ENCODE data around the gene MAGT1. TPM values are rescaled to one million over a fixed set of nuclear protein-coding genes. Genes with fewer than 3 reads are reported as not detected.
A peak's percentile ranks its signal among the peaks of the same experiment; 100 is the strongest.

Gene MAGT1
- total and polyA plus RNA-seq, 4 donors = 29.0 to 121 (median 58.0) TPM

DNA sequence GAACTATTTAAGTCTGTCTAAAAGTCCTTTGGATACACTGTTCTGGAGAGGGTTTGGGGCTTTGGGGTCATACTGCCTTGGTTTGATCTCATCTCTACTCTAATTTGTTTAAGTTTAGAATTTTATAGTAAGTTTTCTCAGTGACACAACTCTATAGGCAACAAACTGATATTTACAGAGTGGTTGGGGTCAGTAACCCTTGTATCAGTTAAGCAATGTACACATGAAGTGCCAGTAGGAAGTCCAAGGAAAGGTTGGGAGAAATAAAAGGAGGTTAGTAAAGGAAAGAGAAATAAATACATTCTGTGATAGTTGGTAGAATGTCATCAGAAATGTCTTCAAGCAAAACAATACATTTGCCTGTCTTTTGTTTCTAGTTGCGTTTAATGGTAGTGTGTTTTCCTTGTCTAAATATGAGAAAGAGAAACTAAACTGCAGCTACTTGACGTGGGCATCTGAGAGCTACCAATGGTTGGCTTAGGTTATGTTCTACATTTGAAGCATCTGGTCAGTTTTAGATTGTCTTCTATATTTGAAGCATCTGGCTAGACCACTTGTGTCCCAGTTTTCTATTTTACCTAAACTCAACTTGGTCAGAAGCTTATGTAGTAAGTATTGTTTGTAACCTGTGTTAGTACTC, 22.2 kb upstream of the MAGT1 start:
- Histone ChIP-seq H3K4me1 (ENCODE audit: control insufficient read depth in 4 of 4, insufficient read depth in 4 of 4, low read length in 3 of 4) (no peaks in the 10 kb centered on the region), H3K27ac (ENCODE audit: low read depth in 1 of 2, low read length in 2 of 2) (no peak overlapping the region), H3K9me3 (ENCODE audit: control insufficient read depth in 4 of 4, low read length in 3 of 4) (no peaks in the 10 kb centered on the region), H3K4me3 (ENCODE audit: low read depth in 1 of 3, low read length in 3 of 3) (no peak overlapping the region), H3K9ac (ENCODE audit: low read depth in 1 of 2, low read length in 2 of 2) (no peak overlapping the region), H3K27me3 (ENCODE audit: control insufficient read depth in 4 of 4, insufficient read depth in 4 of 4, low read length in 3 of 4) (no peaks in the 10 kb centered on the region), H3K36me3 (ENCODE audit: control insufficient read depth in 4 of 4, insufficient read depth in 3 of 4, low read depth in 1 of 4, low read length in 3 of 4) (no peaks in the 10 kb centered on the region)
- TF ChIP-seq RXRA (IDR thresholded peaks at IDR 0.05) = peak; percentile 10 to 34
- no peak for TF ChIP-seq HNF4G (IDR thresholded peaks at IDR 0.05)
- no peak for DNase-seq (ENCODE audit: low spot score)
- 21% methylated on average over 2 of the region's 2 CpGs for WGBS

DNA sequence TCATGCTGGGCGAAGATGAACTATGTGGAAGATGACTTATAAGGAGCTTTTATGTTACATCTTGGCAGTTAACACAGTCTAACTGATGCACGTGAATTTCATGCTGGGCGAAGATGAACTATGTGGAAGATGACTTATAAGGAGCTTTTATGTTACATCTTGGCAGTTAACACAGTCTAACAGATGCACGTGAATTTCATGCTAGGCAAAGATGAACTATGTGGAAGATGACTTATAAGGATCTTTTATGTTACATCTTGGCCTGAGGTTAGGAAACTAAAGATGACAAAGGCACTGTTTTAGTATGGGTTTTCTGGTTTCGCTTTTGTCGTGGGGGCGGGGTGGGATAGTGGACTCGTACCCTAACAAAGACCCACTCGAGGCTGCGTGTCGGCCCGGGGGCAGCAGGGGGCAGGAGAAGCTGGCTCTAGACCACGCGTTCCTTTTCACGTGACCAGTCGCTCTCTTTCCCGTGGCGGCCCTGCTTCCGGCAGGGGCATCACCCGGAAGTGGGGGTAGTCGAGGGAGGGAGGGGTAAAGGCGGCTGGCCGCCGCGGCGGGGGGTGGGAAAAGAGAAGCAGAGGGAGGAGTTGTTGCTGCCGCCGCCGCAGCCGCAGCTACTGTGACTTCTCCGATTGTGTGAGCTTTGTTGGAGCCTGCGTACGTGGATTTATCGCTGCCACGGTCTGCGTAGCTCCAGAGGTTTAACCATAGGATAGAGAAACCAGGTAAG, 15.0 kb upstream of the MAGT1 start, which contains the start of gene ATP7A:
Gene ATP7A (plus strand): TSS at position 586 of the 733 bp plus-strand sequence. CDS start 60,949 bp downstream, outside the sequence.
- Histone ChIP-seq H3K9me3 (ENCODE audit: control insufficient read depth in 4 of 4, low read length in 3 of 4) (no peaks in the 10 kb centered on the region), H3K27ac (ENCODE audit: low read depth in 1 of 2, low read length in 2 of 2) (peak within 1 kb of the TSS; percentile 64 to 79), H3K4me1 (ENCODE audit: control insufficient read depth in 4 of 4, insufficient read depth in 4 of 4, low read length in 3 of 4) (no peaks in the 10 kb centered on the region), H3K4me3 (ENCODE audit: low read depth in 1 of 3, low read length in 3 of 3) (peak within 1 kb of the TSS; percentile 68 to 88 (median 81)), H3K36me3 (ENCODE audit: control insufficient read depth in 4 of 4, insufficient read depth in 3 of 4, low read depth in 1 of 4, low read length in 3 of 4) (peaks cover 0 to 5% (median 3%) of the 10 kb centered on the region in 4 donors), H3K27me3 (ENCODE audit: control insufficient read depth in 4 of 4, insufficient read depth in 4 of 4, low read length in 3 of 4) (no peaks in the 10 kb centered on the region), H3K9ac (ENCODE audit: low read depth in 1 of 2, low read length in 2 of 2) (peak within 1 kb of the TSS; percentile 81 to 97)
- DNase-seq (ENCODE audit: low spot score) = peak; percentile 84
- TF ChIP-seq, protein P1, sequence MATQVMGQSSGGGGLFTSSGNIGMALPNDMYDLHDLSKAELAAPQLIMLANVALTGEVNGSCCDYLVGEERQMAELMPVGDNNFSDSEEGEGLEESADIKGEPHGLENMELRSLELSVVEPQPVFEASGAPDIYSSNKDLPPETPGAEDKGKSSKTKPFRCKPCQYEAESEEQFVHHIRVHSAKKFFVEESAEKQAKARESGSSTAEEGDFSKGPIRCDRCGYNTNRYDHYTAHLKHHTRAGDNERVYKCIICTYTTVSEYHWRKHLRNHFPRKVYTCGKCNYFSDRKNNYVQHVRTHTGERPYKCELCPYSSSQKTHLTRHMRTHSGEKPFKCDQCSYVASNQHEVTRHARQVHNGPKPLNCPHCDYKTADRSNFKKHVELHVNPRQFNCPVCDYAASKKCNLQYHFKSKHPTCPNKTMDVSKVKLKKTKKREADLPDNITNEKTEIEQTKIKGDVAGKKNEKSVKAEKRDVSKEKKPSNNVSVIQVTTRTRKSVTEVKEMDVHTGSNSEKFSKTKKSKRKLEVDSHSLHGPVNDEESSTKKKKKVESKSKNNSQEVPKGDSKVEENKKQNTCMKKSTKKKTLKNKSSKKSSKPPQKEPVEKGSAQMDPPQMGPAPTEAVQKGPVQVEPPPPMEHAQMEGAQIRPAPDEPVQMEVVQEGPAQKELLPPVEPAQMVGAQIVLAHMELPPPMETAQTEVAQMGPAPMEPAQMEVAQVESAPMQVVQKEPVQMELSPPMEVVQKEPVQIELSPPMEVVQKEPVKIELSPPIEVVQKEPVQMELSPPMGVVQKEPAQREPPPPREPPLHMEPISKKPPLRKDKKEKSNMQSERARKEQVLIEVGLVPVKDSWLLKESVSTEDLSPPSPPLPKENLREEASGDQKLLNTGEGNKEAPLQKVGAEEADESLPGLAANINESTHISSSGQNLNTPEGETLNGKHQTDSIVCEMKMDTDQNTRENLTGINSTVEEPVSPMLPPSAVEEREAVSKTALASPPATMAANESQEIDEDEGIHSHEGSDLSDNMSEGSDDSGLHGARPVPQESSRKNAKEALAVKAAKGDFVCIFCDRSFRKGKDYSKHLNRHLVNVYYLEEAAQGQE (IDR thresholded peaks at IDR 0.05) = peak; percentile 12
- TF ChIP-seq, protein P2, sequence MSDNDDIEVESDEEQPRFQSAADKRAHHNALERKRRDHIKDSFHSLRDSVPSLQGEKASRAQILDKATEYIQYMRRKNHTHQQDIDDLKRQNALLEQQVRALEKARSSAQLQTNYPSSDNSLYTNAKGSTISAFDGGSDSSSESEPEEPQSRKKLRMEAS (IDR thresholded peaks at IDR 0.05) = peak; percentile 74
- TF ChIP-seq FOXA1 (IDR thresholded peaks at IDR 0.05) (no peak), TAF1 (conservative IDR thresholded peaks at IDR 0.05) (peak; percentile 77), GABPA (IDR thresholded peaks at IDR 0.05 in 1 of 2, conservative IDR thresholded peaks at IDR 0.05 in 1 of 2) (peak; percentile 67 to 89), EGR1 (IDR thresholded peaks at IDR 0.05; ENCODE audit: low read depth in 2 of 2) (peak in 1 of 2 donors; percentile 65), SP1 (IDR thresholded peaks at IDR 0.05) (peak; percentile 17), NR2F2 (IDR thresholded peaks at IDR 0.05) (peak; percentile 89), RXRA (IDR thresholded peaks at IDR 0.05) (peak; percentile 7 to 29), HNF4A (conservative IDR thresholded peaks at IDR 0.05) (peak in 1 of 2 donors; percentile 11), JUND (IDR thresholded peaks at IDR 0.05) (no peak), HNF4G (IDR thresholded peaks at IDR 0.05) (no peak), RAD21 (IDR thresholded peaks at IDR 0.05) (peak; percentile 70 to 76), FOXA2 (IDR thresholded peaks at IDR 0.05) (no peak), YY1 (IDR thresholded peaks at IDR 0.05) (no peak)
- TF ChIP-seq, protein P3, sequence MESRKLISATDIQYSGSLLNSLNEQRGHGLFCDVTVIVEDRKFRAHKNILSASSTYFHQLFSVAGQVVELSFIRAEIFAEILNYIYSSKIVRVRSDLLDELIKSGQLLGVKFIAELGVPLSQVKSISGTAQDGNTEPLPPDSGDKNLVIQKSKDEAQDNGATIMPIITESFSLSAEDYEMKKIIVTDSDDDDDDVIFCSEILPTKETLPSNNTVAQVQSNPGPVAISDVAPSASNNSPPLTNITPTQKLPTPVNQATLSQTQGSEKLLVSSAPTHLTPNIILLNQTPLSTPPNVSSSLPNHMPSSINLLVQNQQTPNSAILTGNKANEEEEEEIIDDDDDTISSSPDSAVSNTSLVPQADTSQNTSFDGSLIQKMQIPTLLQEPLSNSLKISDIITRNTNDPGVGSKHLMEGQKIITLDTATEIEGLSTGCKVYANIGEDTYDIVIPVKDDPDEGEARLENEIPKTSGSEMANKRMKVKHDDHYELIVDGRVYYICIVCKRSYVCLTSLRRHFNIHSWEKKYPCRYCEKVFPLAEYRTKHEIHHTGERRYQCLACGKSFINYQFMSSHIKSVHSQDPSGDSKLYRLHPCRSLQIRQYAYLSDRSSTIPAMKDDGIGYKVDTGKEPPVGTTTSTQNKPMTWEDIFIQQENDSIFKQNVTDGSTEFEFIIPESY (IDR thresholded peaks at IDR 0.05) = peak; percentile 76
- TF ChIP-seq, protein P4, sequence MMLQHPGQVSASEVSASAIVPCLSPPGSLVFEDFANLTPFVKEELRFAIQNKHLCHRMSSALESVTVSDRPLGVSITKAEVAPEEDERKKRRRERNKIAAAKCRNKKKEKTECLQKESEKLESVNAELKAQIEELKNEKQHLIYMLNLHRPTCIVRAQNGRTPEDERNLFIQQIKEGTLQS (IDR thresholded peaks at IDR 0.05) = no peak
- TF ChIP-seq, protein P5, sequence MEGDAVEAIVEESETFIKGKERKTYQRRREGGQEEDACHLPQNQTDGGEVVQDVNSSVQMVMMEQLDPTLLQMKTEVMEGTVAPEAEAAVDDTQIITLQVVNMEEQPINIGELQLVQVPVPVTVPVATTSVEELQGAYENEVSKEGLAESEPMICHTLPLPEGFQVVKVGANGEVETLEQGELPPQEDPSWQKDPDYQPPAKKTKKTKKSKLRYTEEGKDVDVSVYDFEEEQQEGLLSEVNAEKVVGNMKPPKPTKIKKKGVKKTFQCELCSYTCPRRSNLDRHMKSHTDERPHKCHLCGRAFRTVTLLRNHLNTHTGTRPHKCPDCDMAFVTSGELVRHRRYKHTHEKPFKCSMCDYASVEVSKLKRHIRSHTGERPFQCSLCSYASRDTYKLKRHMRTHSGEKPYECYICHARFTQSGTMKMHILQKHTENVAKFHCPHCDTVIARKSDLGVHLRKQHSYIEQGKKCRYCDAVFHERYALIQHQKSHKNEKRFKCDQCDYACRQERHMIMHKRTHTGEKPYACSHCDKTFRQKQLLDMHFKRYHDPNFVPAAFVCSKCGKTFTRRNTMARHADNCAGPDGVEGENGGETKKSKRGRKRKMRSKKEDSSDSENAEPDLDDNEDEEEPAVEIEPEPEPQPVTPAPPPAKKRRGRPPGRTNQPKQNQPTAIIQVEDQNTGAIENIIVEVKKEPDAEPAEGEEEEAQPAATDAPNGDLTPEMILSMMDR (IDR thresholded peaks at IDR 0.05; ENCODE audit: low read depth, low read length, missing input control) = peak; percentile 52
- WGBS = 3% methylated on average over 36 of the region's 36 CpGs
